Gastroesophageal sphincter (tissue), 3 donors: ENCODE results near the gene TANK.

Experiments used
- CTCF ChIP-seq, 4 experiments: fragments of 200-600 bp in 2 of 4; fragments of 450-650 bp in 2 of 4; sonication (generic) in 1 of 4; IDR thresholded peaks; one replicate each; pipeline ENCODE4 v1.5.1; 2017 to 2019; ENCODE audit warnings: antibody characterized with exemption in 4 of 4, mild to moderate bottlenecking in 2 of 4, moderate library complexity in 2 of 4
- POLR2A ChIP-seq, 2 donors: fragments of 450-650 bp; IDR thresholded peaks; one replicate each; pipeline ENCODE4 v1.6.1; 2017; ENCODE audit warnings: antibody characterized with exemption in 2 of 2, mild to moderate bottlenecking in 2 of 2, moderate library complexity in 1 of 2
- POLR2AphosphoS5 ChIP-seq: sonication (generic); formaldehyde crosslinking; IDR thresholded peaks from one replicate; pipeline ENCODE4 v1.6.1; 2017; ENCODE audit warnings: antibody characterized with exemption

DNA sequence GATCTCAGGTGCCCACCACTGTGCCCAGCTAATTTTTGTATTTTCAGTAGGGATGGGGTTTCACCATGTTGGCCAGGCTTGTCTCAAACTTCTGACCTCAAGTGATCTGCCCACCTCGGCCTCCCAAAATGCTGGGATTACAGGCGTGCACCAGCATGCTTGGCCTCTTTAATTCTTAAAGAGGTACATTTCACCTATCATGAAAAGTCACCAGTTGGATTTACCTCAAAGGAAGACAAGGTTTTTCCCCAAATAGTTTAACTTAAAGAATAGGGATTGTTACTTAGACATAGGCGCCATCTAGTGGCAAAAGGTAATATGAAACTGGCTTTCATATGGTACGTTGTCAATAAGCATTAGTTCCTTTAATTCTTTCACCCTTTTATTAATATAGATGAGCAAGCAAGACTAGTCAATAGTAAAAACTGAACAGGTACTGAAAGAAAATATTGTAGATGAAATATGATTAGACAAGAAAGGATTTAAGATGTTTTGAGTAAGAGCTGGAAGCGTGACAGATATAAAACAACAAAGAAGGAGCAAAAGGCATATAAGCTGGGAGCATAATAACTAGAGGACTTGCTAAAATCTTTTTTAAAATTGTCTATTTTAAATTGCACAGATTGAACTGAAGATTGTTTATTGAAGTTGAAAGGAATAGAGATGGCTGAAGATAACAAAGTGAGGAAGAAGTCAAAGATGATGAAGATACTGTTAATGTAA is 113.0 kb downstream of the TANK start:
- TF ChIP-seq CTCF (IDR thresholded peaks at IDR 0.05) = peak; percentile 32 to 68 (median 54)
- no peak for TF ChIP-seq POLR2A (IDR thresholded peaks at IDR 0.05)
- no peak for TF ChIP-seq POLR2AphosphoS5
